Measurements from ENCODE around the gene CRIP2.

- no peak for TF ChIP-seq CTCF (IDR thresholded peaks at IDR 0.05; ENCODE audit: low read depth, low read length)
- TF ChIP-seq EZH2phosphoT487 (IDR thresholded peaks at IDR 0.05; ENCODE audit: low read depth) = no peak
Measured at GRCh38 chr14:105500036-105500725, 25.6 kb downstream of the CRIP2 start.

Measured in OCI-LY3 (cell line).